HepG2 (cell line): ENCODE results near the gene KHK. TPM values are rescaled to one million over a fixed set of nuclear protein-coding genes. Genes with fewer than 3 reads are reported as not detected.

Experiments used
- ARNT2 ChIP-seq: sonication (generic); formaldehyde crosslinking; IDR thresholded peaks from 2 replicates; pipeline ENCODE4 v1.8.0; 2022; ENCODE audit warnings: mild to moderate bottlenecking, low read depth, missing genetic modification reagents, moderate library complexity
- BRCA1 ChIP-seq: sonication (generic); formaldehyde crosslinking; IDR thresholded peaks from 2 replicates; pipeline ENCODE4 v1.4.0; 2020; ENCODE audit warnings: missing genetic modification reagents
- DPF2 ChIP-seq: sonication (generic); formaldehyde crosslinking; IDR thresholded peaks from 2 replicates; pipeline ENCODE4 v1.4.0; 2020; ENCODE audit warnings: mild to moderate bottlenecking, low read depth, missing genetic modification reagents, borderline replicate concordance
- HES4 ChIP-seq: sonication (generic); formaldehyde crosslinking; IDR thresholded peaks from 2 replicates; pipeline ENCODE4 v1.9.0; 2021; ENCODE audit warnings: mild to moderate bottlenecking, missing genetic modification reagents, borderline replicate concordance
- IKZF1 ChIP-seq: fragments of 450-650 bp; IDR thresholded peaks from 2 replicates; pipeline ENCODE4 v1.7.1; 2016
- NCOA5 ChIP-seq: sonication (generic); formaldehyde crosslinking; IDR thresholded peaks from 2 replicates; pipeline ENCODE4 v1.4.0; 2020; ENCODE audit warnings: missing genetic modification reagents
- RELA ChIP-seq: sonication (generic); formaldehyde crosslinking; IDR thresholded peaks from 2 replicates; pipeline ENCODE4 v1.4.0; 2020; ENCODE audit warnings: missing genetic modification reagents
- SOX6 ChIP-seq, 2 experiments: fragments of 450-650 bp in 1 of 2; sonication (generic) in 1 of 2; formaldehyde crosslinking in 1 of 2; IDR thresholded peaks; 2 replicates each; pipeline versions ENCODE4 v1.4.0 to v1.6.1; 2017 to 2020; ENCODE audit warnings: antibody characterized with exemption in 1 of 2, mild to moderate bottlenecking in 1 of 2, missing genetic modification reagents in 1 of 2
- SRF ChIP-seq: IDR thresholded peaks from 2 replicates; pipeline ENCODE4 v1.6.1; 2011; ENCODE audit warnings: mild to moderate bottlenecking, low read depth, low read length, moderate library complexity
- SUZ12 ChIP-seq: fragments of 150-350 bp; IDR thresholded peaks from 2 replicates; pipeline ENCODE4 v1.6.1; 2014; ENCODE audit warnings: low read depth, low read length
- ZFAT ChIP-seq: sonication (generic); formaldehyde crosslinking; conservative IDR thresholded peaks from 2 replicates; pipeline ENCODE4 v1.8.1; 2023; ENCODE audit warnings: missing genetic modification reagents, inconsistent platforms
- ZMYM3 ChIP-seq: sonication (generic); formaldehyde crosslinking; IDR thresholded peaks from 2 replicates; pipeline ENCODE4 v1.5.1; 2020; ENCODE audit warnings: mild to moderate bottlenecking, missing genetic modification reagents
- ZMYM4 ChIP-seq: sonication (generic); formaldehyde crosslinking; IDR thresholded peaks from 2 replicates; pipeline ENCODE4 v1.8.1; 2023; ENCODE audit warnings: mild to moderate bottlenecking, missing genetic modification reagents
- ZNF230 ChIP-seq: sonication (generic); formaldehyde crosslinking; IDR thresholded peaks from 2 replicates; pipeline ENCODE4 v1.4.0; 2020; ENCODE audit warnings: mild to moderate bottlenecking, missing genetic modification reagents
- ZNF496 ChIP-seq: sonication (generic); formaldehyde crosslinking; IDR thresholded peaks from 2 replicates; pipeline ENCODE4 v1.8.1; 2023; ENCODE audit warnings: mild to moderate bottlenecking, moderate library complexity, missing genetic modification reagents; ENCODE audit not compliant: insufficient replicate concordance
- ZNF589 ChIP-seq: sonication (generic); formaldehyde crosslinking; conservative IDR thresholded peaks from 2 replicates; pipeline ENCODE4 v1.8.0; 2022; ENCODE audit warnings: mild to moderate bottlenecking, moderate library complexity, missing genetic modification reagents
- ZNF773 ChIP-seq: sonication (generic); formaldehyde crosslinking; IDR thresholded peaks from 2 replicates; pipeline ENCODE4 v1.4.0; 2020; ENCODE audit warnings: missing genetic modification reagents, borderline replicate concordance
- polyA plus RNA-seq, 8 experiments: library from polyadenylated mRNA; depleted of rRNA in 3 of 8; stranded (reverse) in 7 of 8; unstranded in 1 of 8; fragments of >200 nt; fragmentation: Illumina TruSeq in 4 of 8; extraction: Trizol in 4 of 8; gene quantifications; 2 replicates each; pipeline versions ENCODE4 v1.2.1 to v1.2.3, GENCODE V29; 2011 to 2016; ENCODE audit warnings: low read depth in 4 of 8, missing spikeins in 1 of 8, mixed read lengths in 1 of 8; ENCODE audit not compliant: insufficient read depth in 1 of 8
- total RNA-seq, 5 experiments: library from RNA; depleted of rRNA; stranded (reverse); fragments of >200 nt; fragmentation: Illumina TruSeq; extraction: Trizol; gene quantifications; 2 replicates each; pipeline ENCODE4 v1.2.3, GENCODE V29; 2016; ENCODE audit warnings: low read depth in 1 of 5
- TF ChIP-seq, protein P1 (sequence below): sonication (generic); formaldehyde crosslinking; IDR thresholded peaks from 2 replicates; pipeline ENCODE4 v1.4.0; 2020; ENCODE audit warnings: missing genetic modification reagents
- TF ChIP-seq, protein P2 (sequence below): sonication (generic); formaldehyde crosslinking; IDR thresholded peaks from 2 replicates; pipeline ENCODE4 v1.5.0; 2020; ENCODE audit warnings: missing genetic modification reagents
- TF ChIP-seq, protein P3 (sequence below): sonication (generic); formaldehyde crosslinking; IDR thresholded peaks from 2 replicates; pipeline ENCODE4 v1.4.0; 2020; ENCODE audit warnings: missing genetic modification reagents
- TF ChIP-seq, protein P4 (sequence below): sonication (generic); formaldehyde crosslinking; IDR thresholded peaks from 2 replicates; pipeline ENCODE4 v1.4.0; 2020; ENCODE audit warnings: mild to moderate bottlenecking, missing genetic modification reagents
- TF ChIP-seq, protein P5 (sequence below): sonication (generic); formaldehyde crosslinking; IDR thresholded peaks from 2 replicates; pipeline ENCODE4 v1.4.0; 2020; ENCODE audit warnings: missing genetic modification reagents, low read depth, mild to moderate bottlenecking, borderline replicate concordance

KHK gene
- total and polyA plus RNA-seq, 2 of the 13 experiments (the other 11 are each of a cell fraction or from before 2014, with no cell fraction given): 40.9 to 99.2 TPM

DNA sequence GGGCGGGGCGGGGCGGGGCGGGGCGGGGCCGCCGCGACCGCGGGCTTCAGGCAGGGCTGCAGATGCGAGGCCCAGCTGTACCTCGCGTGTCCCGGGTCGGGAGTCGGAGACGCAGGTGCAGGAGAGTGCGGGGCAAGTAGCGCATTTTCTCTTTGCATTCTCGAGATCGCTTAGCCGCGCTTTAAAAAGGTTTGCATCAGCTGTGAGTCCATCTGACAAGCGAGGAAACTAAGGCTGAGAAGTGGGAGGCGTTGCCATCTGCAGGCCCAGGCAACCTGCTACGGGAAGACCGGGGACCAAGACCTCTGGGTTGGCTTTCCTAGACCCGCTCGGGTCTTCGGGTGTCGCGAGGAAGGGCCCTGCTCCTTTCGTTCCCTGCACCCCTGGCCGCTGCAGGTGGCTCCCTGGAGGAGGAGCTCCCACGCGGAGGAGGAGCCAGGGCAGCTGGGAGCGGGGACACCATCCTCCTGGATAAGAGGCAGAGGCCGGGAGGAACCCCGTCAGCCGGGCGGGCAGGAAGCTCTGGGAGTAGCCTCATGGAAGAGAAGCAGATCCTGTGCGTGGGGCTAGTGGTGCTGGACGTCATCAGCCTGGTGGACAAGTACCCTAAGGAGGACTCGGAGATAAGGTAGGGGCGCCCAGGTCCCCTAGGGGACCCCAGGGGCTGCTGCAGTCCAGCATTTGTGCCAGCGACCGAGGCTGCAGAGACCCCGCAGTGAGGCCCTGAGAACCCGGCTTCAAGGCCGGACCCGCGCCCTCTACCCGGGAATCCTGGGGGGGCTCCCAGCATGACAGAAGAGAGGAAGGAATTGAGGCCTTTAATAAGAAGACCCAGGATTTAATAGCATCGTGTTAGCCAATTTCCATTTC, at the start of gene KHK (continued):
- TF ChIP-seq, protein P1, sequence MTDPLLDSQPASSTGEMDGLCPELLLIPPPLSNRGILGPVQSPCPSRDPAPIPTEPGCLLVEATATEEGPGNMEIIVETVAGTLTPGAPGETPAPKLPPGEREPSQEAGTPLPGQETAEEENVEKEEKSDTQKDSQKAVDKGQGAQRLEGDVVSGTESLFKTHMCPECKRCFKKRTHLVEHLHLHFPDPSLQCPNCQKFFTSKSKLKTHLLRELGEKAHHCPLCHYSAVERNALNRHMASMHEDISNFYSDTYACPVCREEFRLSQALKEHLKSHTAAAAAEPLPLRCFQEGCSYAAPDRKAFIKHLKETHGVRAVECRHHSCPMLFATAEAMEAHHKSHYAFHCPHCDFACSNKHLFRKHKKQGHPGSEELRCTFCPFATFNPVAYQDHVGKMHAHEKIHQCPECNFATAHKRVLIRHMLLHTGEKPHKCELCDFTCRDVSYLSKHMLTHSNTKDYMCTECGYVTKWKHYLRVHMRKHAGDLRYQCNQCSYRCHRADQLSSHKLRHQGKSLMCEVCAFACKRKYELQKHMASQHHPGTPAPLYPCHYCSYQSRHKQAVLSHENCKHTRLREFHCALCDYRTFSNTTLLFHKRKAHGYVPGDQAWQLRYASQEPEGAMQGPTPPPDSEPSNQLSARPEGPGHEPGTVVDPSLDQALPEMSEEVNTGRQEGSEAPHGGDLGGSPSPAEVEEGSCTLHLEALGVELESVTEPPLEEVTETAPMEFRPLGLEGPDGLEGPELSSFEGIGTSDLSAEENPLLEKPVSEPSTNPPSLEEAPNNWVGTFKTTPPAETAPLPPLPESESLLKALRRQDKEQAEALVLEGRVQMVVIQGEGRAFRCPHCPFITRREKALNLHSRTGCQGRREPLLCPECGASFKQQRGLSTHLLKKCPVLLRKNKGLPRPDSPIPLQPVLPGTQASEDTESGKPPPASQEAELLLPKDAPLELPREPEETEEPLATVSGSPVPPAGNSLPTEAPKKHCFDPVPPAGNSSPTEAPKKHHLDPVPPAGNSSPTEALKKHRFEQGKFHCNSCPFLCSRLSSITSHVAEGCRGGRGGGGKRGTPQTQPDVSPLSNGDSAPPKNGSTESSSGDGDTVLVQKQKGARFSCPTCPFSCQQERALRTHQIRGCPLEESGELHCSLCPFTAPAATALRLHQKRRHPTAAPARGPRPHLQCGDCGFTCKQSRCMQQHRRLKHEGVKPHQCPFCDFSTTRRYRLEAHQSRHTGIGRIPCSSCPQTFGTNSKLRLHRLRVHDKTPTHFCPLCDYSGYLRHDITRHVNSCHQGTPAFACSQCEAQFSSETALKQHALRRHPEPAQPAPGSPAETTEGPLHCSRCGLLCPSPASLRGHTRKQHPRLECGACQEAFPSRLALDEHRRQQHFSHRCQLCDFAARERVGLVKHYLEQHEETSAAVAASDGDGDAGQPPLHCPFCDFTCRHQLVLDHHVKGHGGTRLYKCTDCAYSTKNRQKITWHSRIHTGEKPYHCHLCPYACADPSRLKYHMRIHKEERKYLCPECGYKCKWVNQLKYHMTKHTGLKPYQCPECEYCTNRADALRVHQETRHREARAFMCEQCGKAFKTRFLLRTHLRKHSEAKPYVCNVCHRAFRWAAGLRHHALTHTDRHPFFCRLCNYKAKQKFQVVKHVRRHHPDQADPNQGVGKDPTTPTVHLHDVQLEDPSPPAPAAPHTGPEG (CRISPR knock-in tag): peak; percentile 94
- TF ChIP-seq ZNF589 (CRISPR knock-in tag): 0 out of 2 replicates have a peak, but pooled peaks have one; percentile 58
- TF ChIP-seq, protein P2, sequence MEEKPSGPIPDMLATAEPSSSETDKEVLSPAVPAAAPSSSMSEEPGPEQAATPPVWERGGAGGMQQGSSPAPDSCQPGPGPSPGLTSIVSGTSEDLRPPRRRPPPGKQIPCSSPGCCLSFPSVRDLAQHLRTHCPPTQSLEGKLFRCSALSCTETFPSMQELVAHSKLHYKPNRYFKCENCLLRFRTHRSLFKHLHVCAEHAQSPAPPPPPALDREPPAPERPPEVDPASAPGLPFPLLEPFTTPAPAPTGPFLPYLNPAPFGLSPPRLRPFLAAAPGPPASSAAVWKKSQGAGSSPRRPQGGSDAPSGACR (CRISPR knock-in tag): no peak
- no peak; the same call in 1 of the 2 replicates for TF ChIP-seq RELA
- TF ChIP-seq ZMYM3 (CRISPR knock-in tag): no peak; the same call in 1 of the 2 replicates
- no peak for TF ChIP-seq SOX6 (IDR thresholded peaks at IDR 0.05)
- TF ChIP-seq SOX6 (CRISPR knock-in tag; IDR thresholded peaks at IDR 0.05): peak; percentile 49
- no peak for TF ChIP-seq ZMYM4 (CRISPR knock-in tag)
- no peak for TF ChIP-seq IKZF1
- TF ChIP-seq HES4 (CRISPR knock-in tag): peak; percentile 57; the same call in 1 of the 2 replicates
- TF ChIP-seq SUZ12: no peak
- TF ChIP-seq ZNF773 (CRISPR knock-in tag): no peak
- TF ChIP-seq, protein P3, sequence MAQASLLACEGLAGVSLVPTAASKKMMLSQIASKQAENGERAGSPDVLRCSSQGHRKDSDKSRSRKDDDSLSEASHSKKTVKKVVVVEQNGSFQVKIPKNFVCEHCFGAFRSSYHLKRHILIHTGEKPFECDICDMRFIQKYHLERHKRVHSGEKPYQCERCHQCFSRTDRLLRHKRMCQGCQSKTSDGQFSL (CRISPR knock-in tag): no peak
- TF ChIP-seq, protein P4, sequence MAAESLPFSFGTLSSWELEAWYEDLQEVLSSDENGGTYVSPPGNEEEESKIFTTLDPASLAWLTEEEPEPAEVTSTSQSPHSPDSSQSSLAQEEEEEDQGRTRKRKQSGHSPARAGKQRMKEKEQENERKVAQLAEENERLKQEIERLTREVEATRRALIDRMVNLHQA (CRISPR knock-in tag): no peak
- no peak for TF ChIP-seq DPF2 (CRISPR knock-in tag)
- no peak for TF ChIP-seq ZNF230 (CRISPR knock-in tag)
- no peak for TF ChIP-seq ZFAT (CRISPR knock-in tag)
- no peak for TF ChIP-seq NCOA5 (CRISPR knock-in tag)
- TF ChIP-seq SRF: no peak
- no peak for TF ChIP-seq BRCA1 (CRISPR knock-in tag)
- TF ChIP-seq, protein P5, sequence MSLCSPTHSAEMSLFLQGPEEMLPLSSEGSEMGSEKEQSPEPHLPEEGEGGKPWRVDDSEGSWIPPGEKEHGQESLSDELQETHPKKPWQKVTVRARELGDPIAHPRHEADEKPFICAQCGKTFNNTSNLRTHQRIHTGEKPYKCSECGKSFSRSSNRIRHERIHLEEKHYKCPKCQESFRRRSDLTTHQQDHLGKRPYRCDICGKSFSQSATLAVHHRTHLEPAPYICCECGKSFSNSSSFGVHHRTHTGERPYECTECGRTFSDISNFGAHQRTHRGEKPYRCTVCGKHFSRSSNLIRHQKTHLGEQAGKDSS (CRISPR knock-in tag): no peak
- no peak for TF ChIP-seq ZNF496 (CRISPR knock-in tag)
- TF ChIP-seq ARNT2 (CRISPR knock-in tag): peak; percentile 60
